ENCODE measurements around the gene GCSAML. TPM values are rescaled to one million over a fixed set of nuclear protein-coding genes. Genes with fewer than 3 reads are reported as not detected.

The GCSAML gene
- total and polyA plus RNA-seq, 2 experiments from 2014 or later = not detected

DNA sequence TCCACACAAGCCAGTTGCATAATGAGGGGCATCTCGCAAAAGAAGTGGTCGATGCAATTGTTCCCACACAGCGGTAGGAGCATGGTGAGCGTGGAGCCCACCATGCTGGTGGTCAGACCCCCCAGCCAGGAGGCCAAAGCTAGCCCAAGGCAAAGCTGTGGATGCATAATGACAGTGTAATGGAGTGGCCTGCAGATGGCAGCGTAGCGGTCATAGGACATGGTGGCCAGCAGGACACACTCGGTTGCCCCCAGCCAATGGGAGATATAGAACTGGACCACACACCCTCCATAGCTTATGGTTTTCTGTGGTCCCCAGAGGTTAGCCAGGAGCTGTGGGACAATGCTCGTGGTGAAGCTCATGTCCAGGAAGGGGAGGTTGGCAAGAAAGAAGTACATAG is 17.0 kb upstream of the GCSAML start:
- peaks cover 3% of the 10 kb centered on the region for H3K27me3 Mint-ChIP-seq (ENCODE audit: insufficient read depth, low read depth, poor library complexity)

DNA sequence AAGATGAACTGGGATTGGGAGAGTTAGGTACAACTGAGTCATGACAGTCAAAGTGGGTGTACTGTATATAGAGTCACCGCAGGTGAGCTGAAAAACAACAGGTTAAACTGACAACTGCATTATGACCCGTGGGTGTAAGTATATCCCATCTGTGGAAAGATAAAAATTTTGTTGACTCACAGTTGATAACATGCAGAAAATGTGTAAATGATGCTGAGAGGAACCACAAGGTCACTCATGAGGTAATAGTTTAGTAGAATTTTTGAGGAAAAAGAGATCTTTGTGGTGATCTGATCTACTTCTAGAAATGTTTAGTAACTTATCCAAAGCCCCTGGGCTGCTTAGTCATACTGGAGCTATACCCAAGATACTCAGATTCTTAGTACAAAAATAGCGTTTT is 13.5 kb upstream of the GCSAML start:
- Mint-ChIP-seq H3K9me3 (no peaks in the 10 kb centered on the region; the same call in 2 of the 3 replicates), H3K4me3 (no peak overlapping the region), H3K4me1 (peaks cover 1% of the 10 kb centered on the region; the same call in 2 of the 3 replicates), H3K36me3 (ENCODE audit: low read depth) (no peaks in the 10 kb centered on the region), H3K27ac (no peak overlapping the region), H3K27me3 (ENCODE audit: insufficient read depth, low read depth, poor library complexity) (peaks cover 5% of the 10 kb centered on the region)
- ATAC-seq = no peak
- no peaks in the 10 kb centered on the region for H3K4me1 ChIP-seq (ENCODE audit: insufficient read depth)
- no peaks in the 10 kb centered on the region for H4K20me1 ChIP-seq (replicated peaks; ENCODE audit: insufficient read depth)
- H2AFZ ChIP-seq = no peak overlapping the region
- H3K4me2 ChIP-seq = no peak overlapping the region
- no peak for DNase-seq (ENCODE audit: low spot score)
- H3K36me3 ChIP-seq (ENCODE audit: insufficient read depth) = no peaks in the 10 kb centered on the region
- peaks cover 9% of the 10 kb centered on the region; the same call in 1 of the 2 replicates for H3K9me2 ChIP-seq (ENCODE audit: insufficient read depth)
- no peak overlapping the region for H3K27ac ChIP-seq (ENCODE audit: low read depth)
- H3K27me3 ChIP-seq (ENCODE audit: insufficient read depth) = no peaks in the 10 kb centered on the region
- H3K4me3 ChIP-seq = no peak overlapping the region
- no peaks in the 10 kb centered on the region for H3F3A ChIP-seq (replicated peaks; ENCODE audit: low read depth)
- no peaks in the 10 kb centered on the region for H3K79me2 ChIP-seq (replicated peaks; ENCODE audit: insufficient read depth)
- TF ChIP-seq POLR2AphosphoS5 (IDR thresholded peaks at IDR 0.05; ENCODE audit: low read depth) (no peak), JUNB (IDR thresholded peaks at IDR 0.05; ENCODE audit: unreplicated experiment) (no peak), CREB1 (CRISPR knock-in tag; IDR thresholded peaks at IDR 0.05; ENCODE audit: low read depth) (no peak), STAT1 (IDR thresholded peaks at IDR 0.05; ENCODE audit: unreplicated experiment) (no peak)
- TF ChIP-seq, protein P1, sequence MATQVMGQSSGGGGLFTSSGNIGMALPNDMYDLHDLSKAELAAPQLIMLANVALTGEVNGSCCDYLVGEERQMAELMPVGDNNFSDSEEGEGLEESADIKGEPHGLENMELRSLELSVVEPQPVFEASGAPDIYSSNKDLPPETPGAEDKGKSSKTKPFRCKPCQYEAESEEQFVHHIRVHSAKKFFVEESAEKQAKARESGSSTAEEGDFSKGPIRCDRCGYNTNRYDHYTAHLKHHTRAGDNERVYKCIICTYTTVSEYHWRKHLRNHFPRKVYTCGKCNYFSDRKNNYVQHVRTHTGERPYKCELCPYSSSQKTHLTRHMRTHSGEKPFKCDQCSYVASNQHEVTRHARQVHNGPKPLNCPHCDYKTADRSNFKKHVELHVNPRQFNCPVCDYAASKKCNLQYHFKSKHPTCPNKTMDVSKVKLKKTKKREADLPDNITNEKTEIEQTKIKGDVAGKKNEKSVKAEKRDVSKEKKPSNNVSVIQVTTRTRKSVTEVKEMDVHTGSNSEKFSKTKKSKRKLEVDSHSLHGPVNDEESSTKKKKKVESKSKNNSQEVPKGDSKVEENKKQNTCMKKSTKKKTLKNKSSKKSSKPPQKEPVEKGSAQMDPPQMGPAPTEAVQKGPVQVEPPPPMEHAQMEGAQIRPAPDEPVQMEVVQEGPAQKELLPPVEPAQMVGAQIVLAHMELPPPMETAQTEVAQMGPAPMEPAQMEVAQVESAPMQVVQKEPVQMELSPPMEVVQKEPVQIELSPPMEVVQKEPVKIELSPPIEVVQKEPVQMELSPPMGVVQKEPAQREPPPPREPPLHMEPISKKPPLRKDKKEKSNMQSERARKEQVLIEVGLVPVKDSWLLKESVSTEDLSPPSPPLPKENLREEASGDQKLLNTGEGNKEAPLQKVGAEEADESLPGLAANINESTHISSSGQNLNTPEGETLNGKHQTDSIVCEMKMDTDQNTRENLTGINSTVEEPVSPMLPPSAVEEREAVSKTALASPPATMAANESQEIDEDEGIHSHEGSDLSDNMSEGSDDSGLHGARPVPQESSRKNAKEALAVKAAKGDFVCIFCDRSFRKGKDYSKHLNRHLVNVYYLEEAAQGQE (IDR thresholded peaks at IDR 0.05; ENCODE audit: unreplicated experiment) = no peak
- TF ChIP-seq, protein P2, sequence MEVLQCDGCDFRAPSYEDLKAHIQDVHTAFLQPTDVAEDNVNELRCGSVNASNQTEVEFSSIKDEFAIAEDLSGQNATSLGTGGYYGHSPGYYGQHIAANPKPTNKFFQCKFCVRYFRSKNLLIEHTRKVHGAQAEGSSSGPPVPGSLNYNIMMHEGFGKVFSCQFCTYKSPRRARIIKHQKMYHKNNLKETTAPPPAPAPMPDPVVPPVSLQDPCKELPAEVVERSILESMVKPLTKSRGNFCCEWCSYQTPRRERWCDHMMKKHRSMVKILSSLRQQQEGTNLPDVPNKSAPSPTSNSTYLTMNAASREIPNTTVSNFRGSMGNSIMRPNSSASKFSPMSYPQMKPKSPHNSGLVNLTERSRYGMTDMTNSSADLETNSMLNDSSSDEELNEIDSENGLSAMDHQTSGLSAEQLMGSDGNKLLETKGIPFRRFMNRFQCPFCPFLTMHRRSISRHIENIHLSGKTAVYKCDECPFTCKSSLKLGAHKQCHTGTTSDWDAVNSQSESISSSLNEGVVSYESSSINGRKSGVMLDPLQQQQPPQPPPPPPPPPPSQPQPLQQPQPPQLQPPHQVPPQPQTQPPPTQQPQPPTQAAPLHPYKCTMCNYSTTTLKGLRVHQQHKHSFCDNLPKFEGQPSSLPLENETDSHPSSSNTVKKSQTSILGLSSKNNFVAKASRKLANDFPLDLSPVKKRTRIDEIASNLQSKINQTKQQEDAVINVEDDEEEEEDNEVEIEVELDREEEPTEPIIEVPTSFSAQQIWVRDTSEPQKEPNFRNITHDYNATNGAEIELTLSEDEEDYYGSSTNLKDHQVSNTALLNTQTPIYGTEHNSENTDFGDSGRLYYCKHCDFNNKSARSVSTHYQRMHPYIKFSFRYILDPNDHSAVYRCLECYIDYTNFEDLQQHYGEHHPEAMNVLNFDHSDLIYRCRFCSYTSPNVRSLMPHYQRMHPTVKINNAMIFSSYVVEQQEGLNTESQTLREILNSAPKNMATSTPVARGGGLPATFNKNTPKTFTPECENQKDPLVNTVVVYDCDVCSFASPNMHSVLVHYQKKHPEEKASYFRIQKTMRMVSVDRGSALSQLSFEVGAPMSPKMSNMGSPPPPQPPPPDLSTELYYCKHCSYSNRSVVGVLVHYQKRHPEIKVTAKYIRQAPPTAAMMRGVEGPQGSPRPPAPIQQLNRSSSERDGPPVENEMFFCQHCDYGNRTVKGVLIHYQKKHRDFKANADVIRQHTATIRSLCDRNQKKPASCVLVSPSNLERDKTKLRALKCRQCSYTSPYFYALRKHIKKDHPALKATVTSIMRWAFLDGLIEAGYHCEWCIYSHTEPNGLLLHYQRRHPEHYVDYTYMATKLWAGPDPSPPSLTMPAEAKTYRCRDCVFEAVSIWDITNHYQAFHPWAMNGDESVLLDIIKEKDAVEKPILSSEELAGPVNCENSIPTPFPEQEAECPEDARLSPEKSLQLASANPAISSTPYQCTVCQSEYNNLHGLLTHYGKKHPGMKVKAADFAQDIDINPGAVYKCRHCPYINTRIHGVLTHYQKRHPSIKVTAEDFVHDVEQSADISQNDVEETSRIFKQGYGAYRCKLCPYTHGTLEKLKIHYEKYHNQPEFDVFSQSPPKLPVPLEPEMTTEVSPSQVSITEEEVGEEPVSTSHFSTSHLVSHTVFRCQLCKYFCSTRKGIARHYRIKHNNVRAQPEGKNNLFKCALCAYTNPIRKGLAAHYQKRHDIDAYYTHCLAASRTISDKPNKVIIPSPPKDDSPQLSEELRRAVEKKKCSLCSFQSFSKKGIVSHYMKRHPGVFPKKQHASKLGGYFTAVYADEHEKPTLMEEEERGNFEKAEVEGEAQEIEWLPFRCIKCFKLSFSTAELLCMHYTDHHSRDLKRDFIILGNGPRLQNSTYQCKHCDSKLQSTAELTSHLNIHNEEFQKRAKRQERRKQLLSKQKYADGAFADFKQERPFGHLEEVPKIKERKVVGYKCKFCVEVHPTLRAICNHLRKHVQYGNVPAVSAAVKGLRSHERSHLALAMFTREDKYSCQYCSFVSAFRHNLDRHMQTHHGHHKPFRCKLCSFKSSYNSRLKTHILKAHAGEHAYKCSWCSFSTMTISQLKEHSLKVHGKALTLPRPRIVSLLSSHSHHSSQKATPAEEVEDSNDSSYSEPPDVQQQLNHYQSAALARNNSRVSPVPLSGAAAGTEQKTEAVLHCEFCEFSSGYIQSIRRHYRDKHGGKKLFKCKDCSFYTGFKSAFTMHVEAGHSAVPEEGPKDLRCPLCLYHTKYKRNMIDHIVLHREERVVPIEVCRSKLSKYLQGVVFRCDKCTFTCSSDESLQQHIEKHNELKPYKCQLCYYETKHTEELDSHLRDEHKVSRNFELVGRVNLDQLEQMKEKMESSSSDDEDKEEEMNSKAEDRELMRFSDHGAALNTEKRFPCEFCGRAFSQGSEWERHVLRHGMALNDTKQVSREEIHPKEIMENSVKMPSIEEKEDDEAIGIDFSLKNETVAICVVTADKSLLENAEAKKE (CRISPR knock-in tag; IDR thresholded peaks at IDR 0.05) = no peak
- TF ChIP-seq, protein P3, sequence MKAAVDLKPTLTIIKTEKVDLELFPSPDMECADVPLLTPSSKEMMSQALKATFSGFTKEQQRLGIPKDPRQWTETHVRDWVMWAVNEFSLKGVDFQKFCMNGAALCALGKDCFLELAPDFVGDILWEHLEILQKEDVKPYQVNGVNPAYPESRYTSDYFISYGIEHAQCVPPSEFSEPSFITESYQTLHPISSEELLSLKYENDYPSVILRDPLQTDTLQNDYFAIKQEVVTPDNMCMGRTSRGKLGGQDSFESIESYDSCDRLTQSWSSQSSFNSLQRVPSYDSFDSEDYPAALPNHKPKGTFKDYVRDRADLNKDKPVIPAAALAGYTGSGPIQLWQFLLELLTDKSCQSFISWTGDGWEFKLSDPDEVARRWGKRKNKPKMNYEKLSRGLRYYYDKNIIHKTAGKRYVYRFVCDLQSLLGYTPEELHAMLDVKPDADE (IDR thresholded peaks at IDR 0.05) = no peak

More for the DNA sequence above, 17.0 kb upstream of the GCSAML start:
- Histone ChIP-seq H3K9me2 (ENCODE audit: insufficient read depth) (peaks cover 9% of the 10 kb centered on the region), H3K4me2 (no peak overlapping the region), H3F3A (replicated peaks; ENCODE audit: low read depth) (no peaks in the 10 kb centered on the region), H3K4me1 (ENCODE audit: insufficient read depth) (no peaks in the 10 kb centered on the region), H3K27ac (ENCODE audit: low read depth) (no peak overlapping the region), H3K79me2 (replicated peaks; ENCODE audit: insufficient read depth) (no peaks in the 10 kb centered on the region), H3K4me3 (no peak overlapping the region), H2AFZ (no peak overlapping the region), H3K36me3 (ENCODE audit: insufficient read depth) (no peaks in the 10 kb centered on the region), H4K20me1 (replicated peaks; ENCODE audit: insufficient read depth) (no peaks in the 10 kb centered on the region), H3K27me3 (ENCODE audit: insufficient read depth) (no peaks in the 10 kb centered on the region)
- ATAC-seq (no peak), DNase-seq (ENCODE audit: low spot score) (peak; percentile 7)
- Mint-ChIP-seq H3K36me3 (ENCODE audit: low read depth) (no peaks in the 10 kb centered on the region), H3K27ac (no peak overlapping the region), H3K9me3 (no peaks in the 10 kb centered on the region), H3K4me1 (no peaks in the 10 kb centered on the region), H3K4me3 (no peak overlapping the region)
- TF ChIP-seq, protein P4, sequence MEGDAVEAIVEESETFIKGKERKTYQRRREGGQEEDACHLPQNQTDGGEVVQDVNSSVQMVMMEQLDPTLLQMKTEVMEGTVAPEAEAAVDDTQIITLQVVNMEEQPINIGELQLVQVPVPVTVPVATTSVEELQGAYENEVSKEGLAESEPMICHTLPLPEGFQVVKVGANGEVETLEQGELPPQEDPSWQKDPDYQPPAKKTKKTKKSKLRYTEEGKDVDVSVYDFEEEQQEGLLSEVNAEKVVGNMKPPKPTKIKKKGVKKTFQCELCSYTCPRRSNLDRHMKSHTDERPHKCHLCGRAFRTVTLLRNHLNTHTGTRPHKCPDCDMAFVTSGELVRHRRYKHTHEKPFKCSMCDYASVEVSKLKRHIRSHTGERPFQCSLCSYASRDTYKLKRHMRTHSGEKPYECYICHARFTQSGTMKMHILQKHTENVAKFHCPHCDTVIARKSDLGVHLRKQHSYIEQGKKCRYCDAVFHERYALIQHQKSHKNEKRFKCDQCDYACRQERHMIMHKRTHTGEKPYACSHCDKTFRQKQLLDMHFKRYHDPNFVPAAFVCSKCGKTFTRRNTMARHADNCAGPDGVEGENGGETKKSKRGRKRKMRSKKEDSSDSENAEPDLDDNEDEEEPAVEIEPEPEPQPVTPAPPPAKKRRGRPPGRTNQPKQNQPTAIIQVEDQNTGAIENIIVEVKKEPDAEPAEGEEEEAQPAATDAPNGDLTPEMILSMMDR (conservative IDR thresholded peaks at IDR 0.05; ENCODE audit: low read depth in 2 of 2) = peak; percentile 20 to 54; a peak in 3 of 4 replicates
- no peak for TF ChIP-seq STAT1 (IDR thresholded peaks at IDR 0.05; ENCODE audit: unreplicated experiment)
